WI38 (cell line): Measurements from ENCODE around the gene CROCC2.

ENCODE experiments used
- H3K4me3 ChIP-seq: 2 replicates; pipeline ENCODE4 v1.5.1; 2011; ENCODE audit warnings: low read depth, mild to moderate bottlenecking, control low read depth, low read length
- TF ChIP-seq, protein P1 (sequence below): IDR thresholded peaks from 2 replicates; pipeline ENCODE4 v1.5.1; 2012; ENCODE audit warnings: low read depth, mild to moderate bottlenecking, control low read depth, low read length

Gene CROCC2

DNA sequence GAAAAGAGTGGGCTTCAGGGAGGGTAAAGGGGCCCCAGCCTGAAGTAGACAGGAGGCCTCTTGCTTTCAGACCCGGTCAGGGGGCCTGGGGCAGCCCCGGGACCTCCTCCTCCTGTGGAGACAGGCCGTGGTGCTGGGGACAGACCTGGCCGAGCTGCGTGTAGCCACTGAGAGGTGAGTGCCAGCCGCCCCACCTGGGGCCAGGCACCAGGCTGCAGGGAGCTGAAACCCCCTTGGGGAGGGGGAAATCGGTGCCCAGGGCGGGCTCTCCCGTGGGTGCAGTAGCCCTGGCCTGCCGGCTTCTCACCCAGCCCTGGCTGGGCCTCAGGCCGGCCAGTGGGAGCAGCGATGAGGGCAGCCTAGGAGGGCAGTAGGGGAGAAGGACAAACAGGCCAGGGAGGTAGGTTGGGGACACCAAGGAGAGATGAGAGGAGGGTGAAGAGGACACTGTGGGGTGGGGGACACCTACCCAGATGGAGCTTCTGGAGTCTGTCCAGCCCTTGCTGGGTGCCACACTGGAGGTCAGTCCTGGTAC lies 24.0 kb downstream of the CROCC2 start:
- no peak overlapping the region for H3K4me3 ChIP-seq
- TF ChIP-seq, protein P1, sequence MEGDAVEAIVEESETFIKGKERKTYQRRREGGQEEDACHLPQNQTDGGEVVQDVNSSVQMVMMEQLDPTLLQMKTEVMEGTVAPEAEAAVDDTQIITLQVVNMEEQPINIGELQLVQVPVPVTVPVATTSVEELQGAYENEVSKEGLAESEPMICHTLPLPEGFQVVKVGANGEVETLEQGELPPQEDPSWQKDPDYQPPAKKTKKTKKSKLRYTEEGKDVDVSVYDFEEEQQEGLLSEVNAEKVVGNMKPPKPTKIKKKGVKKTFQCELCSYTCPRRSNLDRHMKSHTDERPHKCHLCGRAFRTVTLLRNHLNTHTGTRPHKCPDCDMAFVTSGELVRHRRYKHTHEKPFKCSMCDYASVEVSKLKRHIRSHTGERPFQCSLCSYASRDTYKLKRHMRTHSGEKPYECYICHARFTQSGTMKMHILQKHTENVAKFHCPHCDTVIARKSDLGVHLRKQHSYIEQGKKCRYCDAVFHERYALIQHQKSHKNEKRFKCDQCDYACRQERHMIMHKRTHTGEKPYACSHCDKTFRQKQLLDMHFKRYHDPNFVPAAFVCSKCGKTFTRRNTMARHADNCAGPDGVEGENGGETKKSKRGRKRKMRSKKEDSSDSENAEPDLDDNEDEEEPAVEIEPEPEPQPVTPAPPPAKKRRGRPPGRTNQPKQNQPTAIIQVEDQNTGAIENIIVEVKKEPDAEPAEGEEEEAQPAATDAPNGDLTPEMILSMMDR: no peak

DNA sequence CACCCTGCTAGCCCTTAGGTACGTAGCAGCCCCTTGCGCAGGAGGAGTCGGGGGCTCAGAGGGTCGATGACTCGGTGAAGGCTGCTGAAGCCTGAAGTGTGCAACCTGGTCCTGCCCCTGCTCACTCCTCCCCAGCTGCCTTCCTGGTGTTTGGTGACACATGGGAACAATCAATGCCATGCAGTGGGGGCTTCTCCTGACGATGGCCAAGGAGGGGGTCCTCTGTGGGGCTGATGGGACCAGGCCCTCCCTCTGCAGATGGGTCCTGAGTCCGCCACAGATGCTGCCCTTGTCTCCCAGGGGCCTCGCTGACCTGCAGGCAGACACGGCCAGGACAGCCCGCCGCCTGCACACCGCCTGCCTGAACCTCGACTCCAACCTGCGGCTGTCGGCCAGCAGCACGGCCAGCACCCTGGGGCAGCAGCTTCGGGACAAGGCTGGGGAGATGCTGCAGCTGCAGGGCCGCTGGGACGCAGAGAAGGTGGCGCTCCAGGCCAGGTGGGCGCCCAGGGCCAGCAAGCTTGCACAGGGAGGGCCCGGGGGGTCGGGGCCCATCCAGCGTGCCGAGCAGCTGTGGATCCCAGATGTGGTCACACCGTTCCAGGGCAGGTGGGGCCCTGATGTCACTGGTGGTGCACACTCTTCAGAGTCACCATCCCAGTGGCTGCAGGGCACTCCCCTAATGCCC lies 24.6 kb downstream of the CROCC2 start:
- no peak overlapping the region for H3K4me3 ChIP-seq
- TF ChIP-seq, protein P1: no peak

DNA sequence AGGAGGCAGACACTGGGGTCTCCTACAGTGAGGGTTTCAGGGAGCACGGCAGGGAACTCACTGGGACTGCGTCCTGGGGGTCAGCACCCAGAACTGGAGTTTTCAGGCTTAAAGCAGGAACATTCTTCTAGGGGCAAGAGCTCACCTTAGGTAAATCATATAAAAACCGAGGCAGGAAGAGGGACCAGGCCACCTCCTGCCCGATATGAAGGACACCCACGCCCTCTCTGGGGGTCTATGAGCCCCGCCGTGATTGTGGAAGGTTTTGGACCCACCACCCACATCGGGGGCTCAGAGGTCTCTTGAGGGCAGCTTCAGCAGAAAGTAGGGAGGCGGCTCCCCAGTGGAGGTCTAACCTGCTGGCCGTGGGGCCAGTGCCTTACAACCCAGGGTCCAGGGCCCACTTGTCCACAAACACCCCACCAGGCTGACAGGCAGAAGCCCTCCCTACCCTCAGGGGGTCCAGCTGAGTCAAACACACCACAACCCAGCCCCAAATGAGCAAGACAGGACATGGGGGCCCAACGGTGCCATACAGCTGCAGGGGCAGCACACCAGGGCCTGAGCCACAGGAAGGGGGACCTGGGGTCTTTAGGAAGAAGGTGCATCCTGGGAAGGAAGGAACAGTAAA lies 25.3 kb downstream of the CROCC2 start:
- TF ChIP-seq, protein P1: no peak
- H3K4me3 ChIP-seq: no peak overlapping the region

DNA sequence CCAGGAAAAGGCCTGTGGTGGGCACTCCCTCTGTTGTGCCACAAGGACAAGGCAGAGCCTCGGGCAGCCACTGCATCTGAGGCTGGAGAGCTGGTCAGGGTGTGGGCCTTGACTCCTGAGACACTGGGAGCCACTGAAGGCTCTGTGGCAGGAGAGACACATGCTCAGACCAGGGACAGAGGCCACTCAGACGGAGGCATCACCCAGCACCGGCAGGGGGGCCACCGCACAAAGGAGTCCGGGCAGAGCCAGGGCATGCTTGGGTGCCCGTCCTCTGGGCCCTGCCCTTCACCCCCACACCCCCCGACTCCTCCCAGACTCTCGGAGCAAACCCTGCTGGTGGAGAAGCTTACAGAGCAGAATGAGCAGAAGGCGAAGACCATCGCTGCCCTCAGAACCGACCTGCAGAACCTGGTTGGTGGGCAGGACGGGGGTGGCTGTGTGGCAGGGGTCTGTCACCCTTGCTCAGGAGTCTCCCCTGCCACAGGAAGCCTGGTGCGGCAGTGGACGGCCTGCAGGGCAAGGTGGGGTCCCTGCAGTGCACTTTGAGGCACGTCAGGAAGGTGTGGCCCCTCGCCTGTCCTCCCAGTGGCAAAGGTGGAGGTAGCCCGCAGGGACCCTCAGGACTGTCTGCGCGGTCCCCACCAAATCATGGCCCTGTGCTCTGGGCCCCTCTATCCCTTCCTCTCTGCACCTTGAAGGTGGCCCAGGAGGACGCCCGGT lies 26.0 kb downstream of the CROCC2 start:
- TF ChIP-seq, protein P1: no peak
- no peak overlapping the region for H3K4me3 ChIP-seq

DNA sequence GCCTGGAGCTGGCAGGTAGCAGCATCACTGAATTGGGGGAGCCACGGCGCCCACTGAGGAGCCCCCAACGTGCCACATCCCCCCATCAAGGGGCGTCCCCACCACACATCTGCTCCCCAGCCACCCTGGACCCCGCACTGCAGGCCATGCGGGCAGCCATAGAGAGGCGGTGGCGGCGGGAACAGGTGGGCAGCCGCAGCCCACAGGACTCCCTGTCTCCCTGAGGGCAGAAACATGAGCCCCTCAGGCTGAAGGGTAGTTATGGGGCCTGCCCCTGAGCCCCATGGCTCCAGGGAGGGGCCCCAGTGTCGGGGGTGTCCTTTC lies 26.6 kb downstream of the CROCC2 start:
- TF ChIP-seq, protein P1: no peak
- no peak overlapping the region for H3K4me3 ChIP-seq

DNA sequence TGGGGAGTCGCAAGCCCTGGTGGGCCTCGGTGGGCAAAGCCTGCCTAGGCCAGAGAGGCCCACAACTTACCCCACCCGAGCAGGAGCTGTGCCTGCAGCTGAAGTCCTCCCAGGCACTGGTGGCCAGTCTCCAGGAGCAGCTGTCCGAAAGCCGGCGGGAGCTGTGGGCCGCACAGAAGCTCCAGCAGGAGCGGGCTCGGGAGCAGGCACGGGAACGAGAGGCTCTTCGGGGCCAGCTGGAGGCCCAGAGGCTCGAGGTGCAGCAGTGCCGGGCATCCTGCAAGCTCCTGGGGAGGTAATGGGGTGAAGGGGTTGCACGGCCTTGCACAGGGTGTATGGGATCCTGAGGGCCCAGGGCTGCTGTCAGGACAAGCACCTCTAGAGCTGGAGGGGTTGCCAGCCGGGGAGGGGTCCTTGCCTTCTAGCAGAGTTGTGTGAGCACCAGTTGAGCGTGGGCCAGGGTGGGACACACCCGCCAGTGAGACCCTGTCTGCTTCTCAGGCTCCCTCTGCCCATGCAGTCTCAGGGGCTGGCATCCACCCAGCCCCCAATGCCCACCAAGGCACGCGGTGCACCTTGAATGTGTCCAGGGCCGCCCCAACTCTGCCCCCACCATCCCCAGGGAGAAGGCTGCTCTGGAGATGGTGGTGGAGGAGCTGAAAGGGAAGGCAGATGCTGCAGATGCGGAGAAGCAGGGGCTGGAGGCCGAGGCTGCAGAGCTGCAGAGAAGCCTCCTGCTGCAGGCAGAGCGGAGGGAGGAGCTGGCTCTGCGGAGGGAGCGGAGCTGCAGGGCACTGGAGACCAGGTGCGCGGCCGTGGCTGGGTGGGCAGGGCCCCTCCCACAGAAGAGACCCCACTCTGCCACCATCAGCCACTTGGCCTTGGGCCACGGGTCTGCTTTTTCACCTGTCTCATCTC lies 27.2 kb downstream of the CROCC2 start:
- TF ChIP-seq, protein P1: no peak

More for the DNA sequence above, 27.2 kb downstream of the CROCC2 start:
- H3K4me3 ChIP-seq: no peak overlapping the region
